ENCODE data around the gene MTG1. TPM values are rescaled to one million over a fixed set of nuclear protein-coding genes. Genes with fewer than 3 reads are reported as not detected.

MTG1 gene
- total and polyA plus RNA-seq, 12 donors, result 24.0 to 118 (median 48.8) TPM

DNA sequence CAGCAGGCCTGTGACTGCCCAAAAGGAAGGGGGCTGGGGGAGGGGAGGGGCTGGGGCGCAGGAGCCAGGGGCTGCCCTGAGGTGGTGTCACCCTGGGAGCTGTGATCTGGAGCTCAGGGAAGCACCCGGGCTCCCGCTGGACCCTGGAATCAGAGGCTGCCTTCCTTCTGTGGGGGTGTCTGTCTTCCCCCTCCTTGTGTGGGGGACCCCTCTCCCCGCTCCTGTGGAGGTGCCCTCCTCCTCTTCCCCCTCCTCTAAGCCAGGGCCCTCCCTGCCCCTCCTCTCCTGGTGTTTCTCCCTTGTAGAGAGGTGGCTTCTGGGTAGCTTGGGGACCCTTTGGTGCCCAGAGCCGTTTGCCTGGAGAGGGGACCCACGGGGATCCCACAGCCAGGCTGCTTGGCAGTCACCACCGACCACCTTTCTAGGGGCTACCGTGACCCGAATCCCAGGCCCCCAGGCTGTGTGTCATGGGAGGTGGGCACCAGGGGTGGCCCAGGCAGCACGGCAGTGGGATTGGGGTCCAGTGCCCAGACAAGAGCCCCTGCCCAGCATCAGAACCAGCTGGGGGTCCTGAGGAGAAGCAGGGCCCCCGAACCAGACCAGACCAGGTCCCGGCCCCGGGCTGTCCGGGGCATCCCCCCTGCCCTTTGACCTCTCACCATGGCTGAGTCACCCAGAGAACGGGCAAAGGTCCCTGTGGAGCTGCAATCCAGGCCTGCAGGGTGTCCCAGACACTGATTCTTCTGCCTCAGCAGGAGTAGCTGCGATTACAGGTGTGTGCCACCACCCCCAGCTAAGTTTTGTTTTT, 46.0 kb upstream of the MTG1 start:
- no peak overlapping the region for H3K4me3 ChIP-seq
- no peaks in the 10 kb centered on the region for H3K36me3 ChIP-seq (replicated peaks in 1 of 2)
- no peaks in the 10 kb centered on the region for H3K4me1 ChIP-seq (replicated peaks in 1 of 2)
- no peaks in the 10 kb centered on the region for H3K9me3 ChIP-seq (replicated peaks in 1 of 3)
- intact Hi-C loops (cut with DNase I), result no loop called here
- no peak for DNase-seq
- 48 to 65% (median 51%) methylated on average over 4 to 16 of the region's 16 CpGs for WGBS, 4 donors
- H3K27me3 ChIP-seq, result peaks cover 18% of the 10 kb centered on the region
- TF ChIP-seq, protein P1, sequence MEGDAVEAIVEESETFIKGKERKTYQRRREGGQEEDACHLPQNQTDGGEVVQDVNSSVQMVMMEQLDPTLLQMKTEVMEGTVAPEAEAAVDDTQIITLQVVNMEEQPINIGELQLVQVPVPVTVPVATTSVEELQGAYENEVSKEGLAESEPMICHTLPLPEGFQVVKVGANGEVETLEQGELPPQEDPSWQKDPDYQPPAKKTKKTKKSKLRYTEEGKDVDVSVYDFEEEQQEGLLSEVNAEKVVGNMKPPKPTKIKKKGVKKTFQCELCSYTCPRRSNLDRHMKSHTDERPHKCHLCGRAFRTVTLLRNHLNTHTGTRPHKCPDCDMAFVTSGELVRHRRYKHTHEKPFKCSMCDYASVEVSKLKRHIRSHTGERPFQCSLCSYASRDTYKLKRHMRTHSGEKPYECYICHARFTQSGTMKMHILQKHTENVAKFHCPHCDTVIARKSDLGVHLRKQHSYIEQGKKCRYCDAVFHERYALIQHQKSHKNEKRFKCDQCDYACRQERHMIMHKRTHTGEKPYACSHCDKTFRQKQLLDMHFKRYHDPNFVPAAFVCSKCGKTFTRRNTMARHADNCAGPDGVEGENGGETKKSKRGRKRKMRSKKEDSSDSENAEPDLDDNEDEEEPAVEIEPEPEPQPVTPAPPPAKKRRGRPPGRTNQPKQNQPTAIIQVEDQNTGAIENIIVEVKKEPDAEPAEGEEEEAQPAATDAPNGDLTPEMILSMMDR (IDR thresholded peaks at IDR 0.05), result no peak
- no peak for TF ChIP-seq POLR2A (IDR thresholded peaks at IDR 0.05)
- H3K27ac ChIP-seq, result no peak overlapping the region

DNA sequence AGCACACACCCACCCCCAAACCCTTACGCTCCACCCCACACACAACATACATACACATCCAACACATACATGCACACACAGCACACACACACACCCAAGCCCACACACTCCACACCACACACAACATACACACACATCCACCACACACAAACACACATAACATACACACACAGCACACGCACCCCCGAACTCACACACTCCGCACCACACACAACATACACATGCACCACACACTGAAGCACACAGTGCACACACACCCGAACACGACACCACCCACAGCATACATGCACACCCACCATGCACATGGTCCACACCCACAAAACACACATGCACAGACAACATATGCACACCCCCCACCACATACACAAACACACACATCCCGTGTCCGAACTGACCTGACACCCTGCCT, 44.8 kb upstream of the MTG1 start:
- Histone ChIP-seq H3K9me3 (replicated peaks in 1 of 3) (no peaks in the 10 kb centered on the region), H3K27me3 (peaks cover 13% of the 10 kb centered on the region), H3K27ac (no peak overlapping the region), H3K4me1 (replicated peaks in 1 of 2) (no peaks in the 10 kb centered on the region), H3K4me3 (no peak overlapping the region), H3K36me3 (replicated peaks in 1 of 2) (no peaks in the 10 kb centered on the region)
- DNase-seq, result no peak
- intact Hi-C loops (cut with DNase I), result no loop called here
- TF ChIP-seq, protein P1 (IDR thresholded peaks at IDR 0.05), result no peak
- no peak for TF ChIP-seq POLR2A (IDR thresholded peaks at IDR 0.05)
- 79 to 84% (median 83%) methylated on average over 8 of the region's 8 CpGs for WGBS, 4 donors

DNA sequence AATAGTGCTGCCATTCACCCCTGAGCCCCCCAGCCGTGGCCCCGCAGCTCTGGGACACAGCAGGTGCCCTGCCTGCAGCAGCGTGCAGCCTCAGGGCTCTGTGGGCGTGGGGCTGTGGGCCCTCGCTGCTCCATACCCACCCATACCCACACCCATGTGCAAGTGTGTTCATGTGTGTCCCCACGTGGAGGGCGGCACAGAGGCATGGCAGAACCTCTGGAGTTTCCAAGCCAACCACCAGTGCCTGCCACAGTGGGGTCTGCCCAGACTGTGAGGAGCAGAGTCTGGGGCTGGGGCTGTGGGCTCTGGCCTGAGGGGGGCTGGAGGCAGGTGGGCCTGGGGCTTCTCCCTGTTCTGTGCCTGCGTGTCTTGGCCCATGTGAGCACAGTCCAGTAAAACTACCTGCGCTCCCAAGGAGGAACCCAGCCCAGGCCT, 44.4 kb upstream of the MTG1 start:
- Histone ChIP-seq H3K9me3 (replicated peaks in 1 of 3) (no peaks in the 10 kb centered on the region), H3K4me3 (no peak overlapping the region), H3K27me3 (peaks cover 13% of the 10 kb centered on the region), H3K36me3 (replicated peaks in 1 of 2) (no peaks in the 10 kb centered on the region), H3K27ac (no peak overlapping the region), H3K4me1 (replicated peaks in 1 of 2) (no peaks in the 10 kb centered on the region)
- no peak for TF ChIP-seq POLR2A (IDR thresholded peaks at IDR 0.05)
- TF ChIP-seq, protein P1 (IDR thresholded peaks at IDR 0.05), result no peak
- DNase-seq, result no peak
- WGBS, 4 donors, result 66 to 76% (median 72%) methylated on average over 3 to 9 of the region's 9 CpGs
- intact Hi-C loops (cut with DNase I), result no loop called here

DNA sequence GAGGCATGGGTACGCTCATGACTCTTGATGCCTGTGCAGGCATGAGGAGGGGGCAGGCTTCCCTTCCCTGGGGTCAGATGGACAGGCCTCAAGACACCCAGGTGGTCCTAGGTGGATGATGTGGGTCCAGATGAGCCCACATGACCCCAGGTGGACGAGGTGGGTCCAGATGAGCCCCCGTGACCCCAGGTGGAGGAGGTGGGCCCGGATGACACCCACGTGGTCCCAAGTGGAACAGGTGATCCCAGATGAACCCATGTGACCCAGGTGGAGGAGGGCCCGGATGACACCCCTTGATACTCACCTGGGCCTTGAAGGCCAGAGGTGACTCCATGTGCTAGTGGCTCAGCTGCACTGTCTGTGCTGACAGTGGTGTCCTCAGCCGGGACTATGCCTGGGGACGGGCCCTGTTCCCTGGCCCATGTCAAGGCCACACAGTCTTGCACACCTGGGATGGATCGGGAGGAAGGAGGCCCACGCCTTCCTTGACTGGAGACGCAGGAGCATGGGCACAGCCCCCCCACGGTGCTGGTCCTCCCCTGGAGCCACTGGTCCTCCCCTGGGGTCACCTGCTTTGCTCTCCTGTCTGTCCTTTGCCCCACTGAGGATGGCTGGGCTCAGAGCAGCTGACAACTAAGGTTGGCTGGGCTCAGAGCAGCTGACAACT, 43.5 kb upstream of the MTG1 start:
- 76 to 94% (median 78%) methylated on average over 2 to 12 of the region's 12 CpGs; no CpG with 5 or more reads in 1 of the 4 donors for WGBS, 4 donors

More for the DNA sequence above, 43.5 kb upstream of the MTG1 start:
- no peaks in the 10 kb centered on the region for H3K9me3 ChIP-seq (replicated peaks in 1 of 3)
- H3K4me3 ChIP-seq, result no peak overlapping the region
- intact Hi-C loops (cut with DNase I), result no loop called here
- TF ChIP-seq, protein P1 (IDR thresholded peaks at IDR 0.05), result no peak
- no peak for TF ChIP-seq POLR2A (IDR thresholded peaks at IDR 0.05)
- DNase-seq, result no peak
- H3K27me3 ChIP-seq, result peaks cover 13% of the 10 kb centered on the region
- H3K4me1 ChIP-seq (replicated peaks in 1 of 2), result no peaks in the 10 kb centered on the region
- no peaks in the 10 kb centered on the region for H3K36me3 ChIP-seq (replicated peaks in 1 of 2)
- H3K27ac ChIP-seq, result no peak overlapping the region

All from adrenal gland (tissue), 12 donors.